Stimulated activated CD4-positive, alpha-beta T cell treated with anti-CD3 and anti-CD28 coated beads, TNF-alpha, amount 100 ng/mL, for 1 hour (primary cell): Measurements from ENCODE around the gene SCAF11.

ENCODE experiments used
- DNase-seq, 3 donors: peaks; one replicate each; pipeline ENCODE4 v3.0.0-alpha.2; 2020; ENCODE audit warnings: low read depth in 3 of 3, low spot score in 1 of 3

Gene SCAF11

GRCh38 chr12:45915405-45915804, 75.0 kb downstream of the SCAF11 start:
- no peak for DNase-seq

- DNase-seq, result no peak
Measured at GRCh38 chr12:45914090-45914489, 76.3 kb downstream of the SCAF11 start.

GRCh38 chr12:45913631-45914030, 76.7 kb downstream of the SCAF11 start:
- no peak for DNase-seq

- DNase-seq, result no peak
Measured at GRCh38 chr12:45912774-45913173, 77.6 kb downstream of the SCAF11 start.

- no peak for DNase-seq
Measured at GRCh38 chr12:45909041-45909713, 81.2 kb downstream of the SCAF11 start.

- DNase-seq, result no peak
Measured at GRCh38 chr12:45907955-45908354, 82.4 kb downstream of the SCAF11 start.

GRCh38 chr12:45898094-45898493, 92.3 kb downstream of the SCAF11 start:
- no peak for DNase-seq

- DNase-seq, result no peak
Measured at GRCh38 chr12:45895961-45896360, 94.4 kb downstream of the SCAF11 start.

GRCh38 chr12:45893240-45893639, 97.1 kb downstream of the SCAF11 start:
- no peak for DNase-seq

- DNase-seq, result no peak
Measured at GRCh38 chr12:45890276-45890675, 100.1 kb downstream of the SCAF11 start.

GRCh38 chr12:45887544-45887943, 102.8 kb downstream of the SCAF11 start:
- no peak for DNase-seq

- DNase-seq, result no peak
Measured at GRCh38 chr12:45886685-45887084, 103.7 kb downstream of the SCAF11 start.

- no peak for DNase-seq
Measured at GRCh38 chr12:45883187-45883586, 107.2 kb downstream of the SCAF11 start.

GRCh38 chr12:45880533-45880932, 109.8 kb downstream of the SCAF11 start:
- DNase-seq, result no peak

- no peak for DNase-seq
Measured at GRCh38 chr12:45879363-45879895, 110.9 kb downstream of the SCAF11 start.

- no peak for DNase-seq
Measured at GRCh38 chr12:45878630-45879255, 111.6 kb downstream of the SCAF11 start.

- DNase-seq, result no peak
Measured at GRCh38 chr12:45877069-45877468, 113.3 kb downstream of the SCAF11 start.

- no peak for DNase-seq
Measured at GRCh38 chr12:45872446-45872845, 117.9 kb downstream of the SCAF11 start.
